Pancreas (tissue), 10 donors: Measurements from ENCODE around the gene ADCY4. TPM values are rescaled to one million over a fixed set of nuclear protein-coding genes. Genes with fewer than 3 reads are reported as not detected.
A peak's percentile ranks its signal among the peaks of the same experiment; 100 is the strongest.

ENCODE experiments used
- ATAC-seq, 4 donors: fragments of 200-7000 bp; cut with Tn5 transposase; one replicate each; pipeline versions ENCODE4 v1.8.0 to v1.9.1; 2020; ENCODE audit warnings: mild to moderate bottlenecking in 4 of 4, moderate library complexity in 4 of 4
- DNase-seq, 6 donors: peaks; one replicate each; pipeline ENCODE4 v3.0.0-alpha.2; 2020
- FAIRE-seq: peaks from 2 replicates; lab custom pipeline; 2012; peaks lifted over from hg19 to GRCh38; lab: Jason Lieb, UNC
- H3K27ac ChIP-seq, 4 donors: fragments of 200-600 bp; sonication (generic); 1 replicate in 3 of 4; 2 replicates in 1 of 4; pipeline versions ENCODE4 v1.5.0 to v1.8.0; 2020
- H3K27me3 ChIP-seq, 4 donors: fragments of 200-600 bp; one replicate each; pipeline ENCODE4 v1.8.0; 2021
- H3K36me3 ChIP-seq, 3 donors: fragments of 200-600 bp; sonication (generic) in 1 of 3; one replicate each; pipeline versions ENCODE4 v1.5.0 to v1.8.0; 2020 to 2021
- H3K4me1 ChIP-seq, 3 donors: fragments of 200-600 bp; one replicate each; pipeline ENCODE4 v1.8.0; 2021
- H3K4me3 ChIP-seq, 4 donors: fragments of 200-600 bp; sonication (generic) in 2 of 4; one replicate each; pipeline versions ENCODE4 v1.5.0 to v1.8.0; 2020 to 2021
- H3K9me3 ChIP-seq, 4 donors: fragments of 200-600 bp; one replicate each; pipeline ENCODE4 v1.8.0; 2021
- CTCF ChIP-seq, 4 donors: fragments of 200-600 bp; sonication (generic) in 3 of 4; IDR thresholded peaks; one replicate each; pipeline versions ENCODE4 v1.5.0 to v1.8.0; 2021; ENCODE audit warnings: antibody characterized with exemption in 4 of 4
- whole genome bisulfite sequencing, 2 donors: extraction: QIAGEN DNeasy Blood & Tissue Kit; methylation state at CpG; one replicate each; pipeline ENCODE4 v1.1.7; 2013; 5-methylcytosine and 5-hydroxymethylcytosine counted together
- intact Hi-C, 3 donors: fragments of 100-400 bp; cut with DNase I; formaldehyde crosslinking; loops; one replicate each; pipeline versions ENCODE4 v1.11.1 to v1.14.2; 2022
- polyA plus RNA-seq, 2 donors: library from polyadenylated mRNA; stranded (reverse); fragments of 200-250 nt; gene quantifications; one replicate each; pipeline ENCODE4 v1.2.3, GENCODE V29; 2013
- total RNA-seq, 6 donors: library from RNA; stranded (reverse); fragmentation: NEBNext Ultra II Directional in 4 of 6; extraction: Animal tissue kit (Norgen Biotek cat#: 25700) in 4 of 6; gene quantifications; one replicate each; pipeline versions ENCODE4 v1.2.1 to v1.2.4, GENCODE V29; 2021 to 2023
- donor health status: healthy with polysubstance abuse.
- donor health status: DM: no; HTN: no; CAD: no; lungs with moderate emphysema.
- donor health status: DM: no; HTN: no; CAD: no.
- donor health status: control.
- donor health status: control.
- donor health status: Bipolar disorder and iron deficiency.
- donor health status: DM: yes; HTN: yes; CAD: no.
- donor health status: DM: no; HTN: no; CAD: no.
- donor health status: DM: no; HTN: no; CAD: no.
- donor health status: DM: yes; HTN: yes; CAD: no.

ADCY4 gene
- 10 to 100 TPM in 1 of 6 donors, 1 to 10 TPM in 5; 3.2 to 10.6 (median 5.1) TPM for total RNA-seq
- 10 to 100 TPM; 33.8 to 59.3 TPM for polyA plus RNA-seq

GRCh38 chr14:24334431-24335291 is at the start of gene ADCY4:
TSS of gene ADCY4 (minus strand) at chr14:24335071. CDS start at chr14:24334652, 419 bp downstream.
- Histone ChIP-seq H3K4me1 (peaks cover 5 to 24% (median 15%) of the 10 kb centered on the region in 3 donors), H3K9me3 (no peaks in the 10 kb centered on the region), H3K4me3 (peak within 1 kb of the TSS in 2 of 4 donors; percentile 8 to 38), H3K36me3 (peaks cover 0 to 5% (median 0%) of the 10 kb centered on the region in 3 donors), H3K27ac (peak within 1 kb of the TSS in 2 of 4 donors; percentile 33 to 37), H3K27me3 (peaks cover 0 to 6% (median 0%) of the 10 kb centered on the region in 4 donors)
- ATAC-seq (peak; percentile 20 to 31 (median 22)), DNase-seq (peak in 2 of 6 donors; percentile 64 to 76), FAIRE-seq (no peak)
- TF ChIP-seq CTCF (IDR thresholded peaks at IDR 0.05) = no peak
- 13% methylated on average over 56 to 65 of the region's 65 CpGs for WGBS, 2 donors
- intact Hi-C loops = loop anchor here (5.0 to 10.0 kb wide), 2 partner anchors 98 to 100 kb away; no protein-coding TSS in a partner anchor

GRCh38 chr14:24384169-24384568 is 49.3 kb upstream of the ADCY4 start:
- intact Hi-C loops = no loop called here
- no peak for DNase-seq
- WGBS, 2 donors = 84 to 89% methylated on average over 4 of the region's 4 CpGs
- Histone ChIP-seq H3K27me3 (no peaks in the 10 kb centered on the region), H3K4me3 (no peak overlapping the region), H3K9me3 (no peaks in the 10 kb centered on the region), H3K27ac (no peak overlapping the region), H3K36me3 (no peaks in the 10 kb centered on the region), H3K4me1 (no peaks in the 10 kb centered on the region)
- no peak for FAIRE-seq
- TF ChIP-seq CTCF (IDR thresholded peaks at IDR 0.05) = no peak
- ATAC-seq = no peak

- TF ChIP-seq CTCF (IDR thresholded peaks at IDR 0.05) = no peak
- 74 to 89% methylated on average over 4 of the region's 4 CpGs for WGBS, 2 donors
- DNase-seq (no peak), ATAC-seq (no peak), FAIRE-seq (no peak)
- Histone ChIP-seq H3K4me3 (no peak overlapping the region), H3K9me3 (no peaks in the 10 kb centered on the region), H3K27me3 (no peaks in the 10 kb centered on the region), H3K36me3 (no peaks in the 10 kb centered on the region), H3K4me1 (no peaks in the 10 kb centered on the region), H3K27ac (no peak overlapping the region)
- intact Hi-C loops = no loop called here
Measured at GRCh38 chr14:24382064-24382371, 47.1 kb upstream of the ADCY4 start.

GRCh38 chr14:24381363-24382063 is 46.6 kb upstream of the ADCY4 start:
- DNase-seq = no peak
- Histone ChIP-seq H3K27ac (no peak overlapping the region), H3K9me3 (no peaks in the 10 kb centered on the region), H3K36me3 (no peaks in the 10 kb centered on the region), H3K27me3 (no peaks in the 10 kb centered on the region), H3K4me3 (no peak overlapping the region), H3K4me1 (no peaks in the 10 kb centered on the region)
- no peak for FAIRE-seq
- peak in 1 of 4 donors; percentile 17 for ATAC-seq
- 79 to 88% methylated on average over 8 of the region's 8 CpGs for WGBS, 2 donors
- no peak for TF ChIP-seq CTCF (IDR thresholded peaks at IDR 0.05)
- intact Hi-C loops = no loop called here
